Endothelial cell of umbilical vein (primary cell): ENCODE measurements around the gene TLE1. TPM values are rescaled to one million over a fixed set of nuclear protein-coding genes. Genes with fewer than 3 reads are reported as not detected.

Source experiments
- BruUV-seq: library from RNA; stranded (reverse); fragments of 400-500 nt; replicated peaks from 2 replicates; lab custom pipeline; 2021; lab: Mats Ljungman, UMichigan
- CTCF ChIA-PET: fragments of 300-600, 350-600 bp; sonication (Branson Sonifier 250); formaldehyde crosslinking; loops from one replicate; lab custom pipeline; 2021; ENCODE audit warnings: antibody characterized with exemption, inconsistent platforms; lab: Charles Lee
- POLR2A ChIA-PET: fragments of 300-600, 350-600 bp; sonication (Branson Sonifier 250); formaldehyde crosslinking; loops from one replicate; lab custom pipeline; 2021; ENCODE audit warnings: antibody characterized with exemption, inconsistent platforms; lab: Charles Lee
- DNase-seq: peaks from one replicate; pipeline ENCODE4 v3.0.0-alpha.2; 2011; ENCODE audit warnings: low read depth, low spot score
- FAIRE-seq: peaks from 2 replicates; lab custom pipeline; 2011; peaks lifted over from hg19 to GRCh38; lab: Jason Lieb, UNC
- H2AFZ ChIP-seq: 2 replicates; pipeline ENCODE4 v1.6.0; 2012; ENCODE audit warnings: low read depth, low read length, control low read depth, inconsistent platforms
- H3K27ac ChIP-seq: 2 replicates; pipeline ENCODE4 v1.5.1; 2011; ENCODE audit warnings: low read depth, mild to moderate bottlenecking, control low read depth, low read length, moderate library complexity; ENCODE audit not compliant: insufficient read depth
- H3K27me3 ChIP-seq, 2 experiments: 2 replicates each; pipeline versions ENCODE4 v1.6.0 to v1.6.1; 2011; ENCODE audit warnings: low read length in 2 of 2, mixed read lengths in 1 of 2; ENCODE audit not compliant: control insufficient read depth in 2 of 2, insufficient read depth in 2 of 2
- H3K36me3 ChIP-seq, 2 experiments: 2 replicates in 1 of 2; 3 replicates in 1 of 2; pipeline ENCODE4 v1.5.1; 2011; ENCODE audit warnings: low read length in 2 of 2, mild to moderate bottlenecking in 1 of 2, moderate library complexity in 1 of 2; ENCODE audit not compliant: control insufficient read depth in 2 of 2, insufficient read depth in 2 of 2; ENCODE audit errors: extremely low read depth in 1 of 2
- H3K4me1 ChIP-seq: 3 replicates; pipeline ENCODE4 v1.5.1; 2011; ENCODE audit warnings: mild to moderate bottlenecking, low read length; ENCODE audit not compliant: control insufficient read depth, insufficient read depth; ENCODE audit errors: extremely low read depth
- H3K4me2 ChIP-seq: 2 replicates; pipeline ENCODE4 v1.6.1; 2011; ENCODE audit warnings: low read length, control low read depth, mixed read lengths; ENCODE audit not compliant: insufficient read depth
- H3K4me3 ChIP-seq, 3 experiments: fragments of 200-600 bp in 1 of 3; sonication (generic), shearing (Covaris generic) in 1 of 3; replicated peaks in 1 of 3; 2 replicates each; pipeline ENCODE4 v1.5.1; 2011 to 2016; ENCODE audit warnings: control low read depth in 3 of 3, low read length in 3 of 3, mild to moderate bottlenecking in 2 of 3, inconsistent platforms in 1 of 3, low read depth in 1 of 3, moderate library complexity in 1 of 3; ENCODE audit not compliant: insufficient read depth in 1 of 3
- H3K79me2 ChIP-seq: 2 replicates; pipeline ENCODE4 v1.6.0; 2012; ENCODE audit warnings: low read length, inconsistent platforms; ENCODE audit not compliant: control insufficient read depth, insufficient read depth
- H3K9ac ChIP-seq: replicated peaks from 2 replicates; pipeline ENCODE3; 2011; ENCODE audit warnings: low read length, control low read depth; ENCODE audit not compliant: insufficient read depth; ENCODE audit errors: extremely low read depth
- H3K9me1 ChIP-seq: replicated peaks from 3 replicates; pipeline ENCODE4 v1.6.0; 2011; ENCODE audit warnings: mild to moderate bottlenecking, low read length; ENCODE audit not compliant: control insufficient read depth, insufficient read depth; ENCODE audit errors: extremely low read depth
- H3K9me3 ChIP-seq: replicated peaks from 2 replicates; pipeline ENCODE4 v1.5.1; 2012; ENCODE audit warnings: low read length, inconsistent platforms; ENCODE audit not compliant: control insufficient read depth, insufficient read depth
- H4K20me1 ChIP-seq: replicated peaks from 2 replicates; pipeline ENCODE3; 2011; ENCODE audit warnings: mild to moderate bottlenecking, low read length; ENCODE audit not compliant: control insufficient read depth, insufficient read depth; ENCODE audit errors: extremely low read depth
- CTCF ChIP-seq, 2 donors: IDR thresholded peaks; 1 replicate in 1 of 2; 2 replicates in 1 of 2; pipeline ENCODE4 v1.5.1; 2011; ENCODE audit warnings: low read length in 2 of 2, mild to moderate bottlenecking in 2 of 2, moderate library complexity in 2 of 2, control low read depth in 1 of 2, inconsistent platforms in 1 of 2, low read depth in 1 of 2; ENCODE audit not compliant: insufficient read depth in 1 of 2; ENCODE audit errors: extremely low read depth in 1 of 2
- EZH2 ChIP-seq: IDR thresholded peaks from 2 replicates; pipeline ENCODE4 v1.6.1; 2012; ENCODE audit warnings: borderline replicate concordance, low read depth, mild to moderate bottlenecking, moderate library complexity, low read length, inconsistent platforms; ENCODE audit not compliant: severe bottlenecking
- FOS ChIP-seq: IDR thresholded peaks from 2 replicates; pipeline ENCODE4 v1.6.1; 2011; ENCODE audit warnings: mild to moderate bottlenecking, low read length, moderate library complexity, borderline replicate concordance; ENCODE audit not compliant: insufficient read depth
- GATA2 ChIP-seq: IDR thresholded peaks from 2 replicates; pipeline ENCODE4 v1.7.0; 2011; ENCODE audit warnings: low read depth, mild to moderate bottlenecking, moderate library complexity, mixed read lengths, low read length; ENCODE audit not compliant: insufficient read length, insufficient read depth
- JUN ChIP-seq: IDR thresholded peaks from 2 replicates; pipeline ENCODE4 v1.6.1; 2011; ENCODE audit warnings: borderline replicate concordance, low read depth; ENCODE audit not compliant: insufficient read length, insufficient read depth
- MAX ChIP-seq: IDR thresholded peaks from 2 replicates; pipeline ENCODE4 v1.6.1; 2011; ENCODE audit not compliant: insufficient read depth, insufficient read length
- MYC ChIP-seq: IDR thresholded peaks from one replicate; pipeline ENCODE4 v1.6.1; 2011; ENCODE audit warnings: mild to moderate bottlenecking, low read depth, low read length
- POLR2A ChIP-seq: IDR thresholded peaks from 2 replicates; pipeline ENCODE4 v1.6.1; 2012; ENCODE audit warnings: low read depth, mild to moderate bottlenecking, control low read depth, low read length
- POLR2AphosphoS5 ChIP-seq: IDR thresholded peaks from 2 replicates; pipeline ENCODE4 v1.6.1; 2012; ENCODE audit warnings: low read depth, mild to moderate bottlenecking, control low read depth, low read length, moderate library complexity; ENCODE audit not compliant: insufficient read depth
- dilution Hi-C: fragments of 300-500 bp; cut with MboI; formaldehyde crosslinking; loops from one replicate; pipeline ENCODE4 v1.15.0; 2019; ENCODE audit warnings: low sequenced_read_pairs; ENCODE audit not compliant: extremely low pct_ligation_motif_present
- intact Hi-C: fragments of 100-400 bp; cut with micrococcal nuclease; formaldehyde crosslinking; loops from one replicate; pipeline ENCODE4 v1.10.0; 2022
- polyA plus RNA-seq, 4 experiments: library from polyadenylated mRNA; depleted of rRNA in 3 of 4; stranded (reverse) in 3 of 4; unstranded in 1 of 4; fragments of >200 nt; gene quantifications; 2 replicates each; pipeline versions ENCODE4 v1.2.1 to v1.2.3, GENCODE V29; 2011 to 2012; ENCODE audit warnings: missing spikeins in 1 of 4
- total RNA-seq: library from RNA; stranded (reverse); gene quantifications from 2 replicates; pipeline ENCODE4 v1.2.3, GENCODE V29; 2021

Gene TLE1
- total and polyA plus RNA-seq, 2 donors (not counting 3 experiments of a cell fraction or from before 2014, with no cell fraction given), result 55.0 to 58.2 TPM

- no peaks in the 10 kb centered on the region for H3K9me3 ChIP-seq
- no peaks in the 10 kb centered on the region for H3K9me1 ChIP-seq
- no peaks in the 10 kb centered on the region for H3K36me3 ChIP-seq
- no peak overlapping the region for H3K9ac ChIP-seq
- no peaks in the 10 kb centered on the region for H3K27me3 ChIP-seq
- FAIRE-seq, result no peak
- ChIA-PET POLR2A (no interaction called here), CTCF (interaction anchor here (0.7 to 1.7 kb wide), 4 partner anchors 9 to 134 kb away, joined by 3 to 5 read pairs (median 4); no protein-coding TSS in a partner anchor)
- H3K79me2 ChIP-seq, result no peaks in the 10 kb centered on the region
- H2AFZ ChIP-seq, result no peak overlapping the region
- no peak overlapping the region for H3K27ac ChIP-seq
- no peak overlapping the region for H3K4me3 ChIP-seq
- no peak overlapping the region for H3K4me2 ChIP-seq
- no peaks in the 10 kb centered on the region for H4K20me1 ChIP-seq
- intact Hi-C loops, result no loop called here
- BruUV-seq, result no TSS peak
- H3K4me1 ChIP-seq, result no peaks in the 10 kb centered on the region
- no peak for DNase-seq
- dilution Hi-C loops, result no loop called here
- TF ChIP-seq POLR2A (no peak), CTCF (IDR thresholded peaks at IDR 0.05; ENCODE audit: extremely low read depth in 1 of 2, insufficient read depth in 1 of 2, low read depth in 1 of 2, low read length in 2 of 2) (no peak), JUN (no peak), GATA2 (no peak), EZH2 (no peak), MYC (no peak), MAX (no peak), FOS (no peak), POLR2AphosphoS5 (no peak)
Measured at GRCh38 chr9:81552581-81552991, 136.8 kb downstream of the TLE1 start.
